Skeletal muscle cell (primary cell): ENCODE measurements around the gene LRRC74B.
"Not testable (repeated sequence)": the region's sequence is repeated elsewhere in the genome, so short reads cannot be mapped to it uniquely, and the experiment has no call there.

Experiments
- DNase-seq: peaks from one replicate; pipeline ENCODE4 v3.0.0-alpha.2; 2010; ENCODE audit warnings: low read depth
- H3K4me3 ChIP-seq: 2 replicates; pipeline ENCODE4 v1.5.1; 2011; ENCODE audit warnings: low read depth, mild to moderate bottlenecking, control low read depth, low read length, moderate library complexity

Gene LRRC74B

GRCh38 chr22:21030621-21031544 is 14.9 kb upstream of the LRRC74B start:
- DNase-seq = no peak
- no peak overlapping the region for H3K4me3 ChIP-seq

- H3K4me3 ChIP-seq = no peak overlapping the region
- no peak for DNase-seq
Measured at GRCh38 chr22:21031545-21032036, 14.2 kb upstream of the LRRC74B start.

GRCh38 chr22:21032037-21032867 is 13.5 kb upstream of the LRRC74B start, which contains the start of gene SLC7A4:
SLC7A4 (minus strand) TSS chr22:21032561; CDS start chr22:21031812, 749 bp downstream.
- peak within 1 kb of the TSS; percentile 11 for H3K4me3 ChIP-seq
- DNase-seq = no peak

GRCh38 chr22:21032868-21033688 is 12.7 kb upstream of the LRRC74B start:
- no peak for DNase-seq
- H3K4me3 ChIP-seq = no peak overlapping the region

GRCh38 chr22:21033895-21034294 is 11.9 kb upstream of the LRRC74B start:
- DNase-seq = no peak
- no peak overlapping the region for H3K4me3 ChIP-seq

GRCh38 chr22:21034989-21035388 is 10.8 kb upstream of the LRRC74B start:
- H3K4me3 ChIP-seq = no peak overlapping the region
- DNase-seq = no peak

- H3K4me3 ChIP-seq = no peak overlapping the region
- DNase-seq = peak; percentile 25
Measured at GRCh38 chr22:21038405-21038804, 7.3 kb upstream of the LRRC74B start.

- not testable (repeated sequence) for DNase-seq
Measured at GRCh38 chr22:21039158-21039557, 6.6 kb upstream of the LRRC74B start.

GRCh38 chr22:21041937-21042336 is 3.8 kb upstream of the LRRC74B start:
- DNase-seq = peak; percentile 56
- no peak overlapping the region for H3K4me3 ChIP-seq

More at GRCh38 chr22:21039158-21039557, 6.6 kb upstream of the LRRC74B start:
- not testable (repeated sequence) for H3K4me3 ChIP-seq

- no peak for DNase-seq
- H3K4me3 ChIP-seq = no peak overlapping the region
Measured at GRCh38 chr22:21042978-21043859, 2.5 kb upstream of the LRRC74B start.

GRCh38 chr22:21043860-21044535 is 1.7 kb upstream of the LRRC74B start:
- no peak overlapping the region for H3K4me3 ChIP-seq
- DNase-seq = no peak

- peak overlapping the region; percentile 57 for H3K4me3 ChIP-seq
- peak; percentile 85 for DNase-seq
Measured at GRCh38 chr22:21044931-21045584, 688 bp upstream of the LRRC74B start.

- no peak overlapping the region for H3K4me3 ChIP-seq
Measured at GRCh38 chr22:21047035-21047661, 1.4 kb downstream of the LRRC74B start.

GRCh38 chr22:21047730-21048129 is 2.0 kb downstream of the LRRC74B start:
- H3K4me3 ChIP-seq = no peak overlapping the region
- no peak for DNase-seq

More at GRCh38 chr22:21047035-21047661, 1.4 kb downstream of the LRRC74B start:
- no peak for DNase-seq

GRCh38 chr22:21048448-21048847 is 2.7 kb downstream of the LRRC74B start:
- not testable (repeated sequence) for H3K4me3 ChIP-seq, DNase-seq

- H3K4me3 ChIP-seq, DNase-seq: not testable (repeated sequence)
Measured at GRCh38 chr22:21048965-21049364, 3.2 kb downstream of the LRRC74B start.
